ENCODE measurements around the gene MED25.

Gene MED25

DNA sequence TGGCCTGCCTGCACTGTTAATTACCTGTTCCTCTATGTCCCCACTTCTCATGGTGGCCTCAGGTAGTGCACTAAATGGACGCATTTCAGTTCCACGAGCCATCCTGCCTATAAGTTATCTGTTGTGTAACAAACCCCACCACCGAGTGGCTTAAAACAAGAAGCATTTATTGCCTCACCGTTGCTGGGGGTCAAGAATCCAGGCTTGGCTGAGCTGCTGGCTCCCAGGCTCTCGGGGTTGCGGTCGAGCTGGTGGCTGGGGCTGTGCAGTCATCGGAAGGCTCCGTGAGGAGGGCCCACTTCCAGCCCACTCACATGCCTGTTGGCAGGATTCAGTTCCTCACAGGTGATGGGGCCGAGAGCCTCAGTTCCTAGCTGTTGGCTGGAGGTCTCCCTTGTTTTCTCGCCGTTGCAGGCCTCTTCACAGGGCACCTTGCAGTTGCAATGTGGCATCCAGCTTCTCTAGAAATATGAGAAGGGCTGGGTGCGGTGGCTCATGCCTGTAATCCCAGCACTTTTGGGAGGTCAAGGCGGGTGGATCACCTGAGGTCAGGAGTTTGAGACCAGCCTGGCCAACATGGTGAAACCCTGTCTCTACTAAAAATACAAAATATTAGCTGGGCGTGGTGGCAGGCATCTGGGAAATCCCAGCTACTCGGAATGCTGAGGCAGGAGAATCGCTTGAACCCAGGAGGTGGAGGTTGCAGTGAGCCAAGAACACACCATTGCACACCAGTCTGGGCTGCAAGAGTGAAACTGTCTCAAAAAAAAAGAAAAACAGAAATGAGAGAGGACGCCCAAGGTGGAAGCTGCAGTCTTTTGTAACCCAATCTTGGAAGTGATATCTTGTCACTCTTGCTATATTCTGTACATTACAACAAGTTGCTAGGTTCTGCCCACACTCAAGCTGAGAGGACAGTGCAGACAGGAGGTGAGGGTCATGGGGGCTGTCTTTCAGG, 26.3 kb downstream of the MED25 start:
- no peak overlapping the region for H2AFZ ChIP-seq (ENCODE audit: low read depth, low read length)
- peaks cover 4% of the 10 kb centered on the region for H3K9me3 ChIP-seq (ENCODE audit: low read length)
- H3K27me3 ChIP-seq (ENCODE audit: insufficient read depth, low read length) = no peaks in the 10 kb centered on the region
- H3K4me1 ChIP-seq (ENCODE audit: insufficient read depth, low read length) = peaks cover 4% of the 10 kb centered on the region
- no peak overlapping the region for H3K4me3 ChIP-seq (ENCODE audit: low read length)
- H3K36me3 ChIP-seq (ENCODE audit: insufficient read depth, low read length) = peaks cover 19% of the 10 kb centered on the region

DNA sequence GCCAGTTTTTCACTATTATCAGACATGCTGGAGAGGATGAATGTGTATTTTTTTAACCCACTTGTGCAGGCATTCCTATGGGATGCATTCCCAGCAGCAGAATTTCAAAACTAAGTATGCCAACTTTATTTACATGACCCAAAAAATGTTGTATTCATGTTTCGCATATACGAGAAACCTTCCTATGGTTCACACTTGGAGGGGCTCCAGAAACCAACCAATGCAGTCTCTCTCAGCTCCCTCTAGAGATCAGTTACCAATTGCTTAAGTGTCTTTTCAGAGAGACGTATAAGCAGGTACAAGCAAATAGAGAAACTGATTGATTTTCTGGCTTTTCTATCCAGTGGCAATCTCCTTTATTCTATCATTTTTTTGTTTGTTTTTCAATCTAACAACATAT, 27.3 kb downstream of the MED25 start:
- peaks cover 4% of the 10 kb centered on the region for H3K9me3 ChIP-seq (ENCODE audit: low read length)

GRCh38 chr19:49846408-49846807, 28.3 kb downstream of the MED25 start:
- no peak overlapping the region for H2AFZ ChIP-seq (ENCODE audit: low read depth, low read length)
- no peaks in the 10 kb centered on the region for H3K27me3 ChIP-seq (ENCODE audit: insufficient read depth, low read length)
- peaks cover 4% of the 10 kb centered on the region for H3K4me1 ChIP-seq (ENCODE audit: insufficient read depth, low read length)
- no peak overlapping the region for H3K4me3 ChIP-seq (ENCODE audit: low read length)
- peaks cover 4% of the 10 kb centered on the region for H3K9me3 ChIP-seq (ENCODE audit: low read length)
- peaks cover 4% of the 10 kb centered on the region for H3K36me3 ChIP-seq (ENCODE audit: insufficient read depth, low read length)

More for the DNA sequence above, 27.3 kb downstream of the MED25 start:
- Histone ChIP-seq H3K4me3 (ENCODE audit: low read length) (no peak overlapping the region), H3K27me3 (ENCODE audit: insufficient read depth, low read length) (no peaks in the 10 kb centered on the region), H2AFZ (ENCODE audit: low read depth, low read length) (no peak overlapping the region), H3K36me3 (ENCODE audit: insufficient read depth, low read length) (peaks cover 11% of the 10 kb centered on the region), H3K4me1 (ENCODE audit: insufficient read depth, low read length) (peaks cover 6% of the 10 kb centered on the region)

DNA sequence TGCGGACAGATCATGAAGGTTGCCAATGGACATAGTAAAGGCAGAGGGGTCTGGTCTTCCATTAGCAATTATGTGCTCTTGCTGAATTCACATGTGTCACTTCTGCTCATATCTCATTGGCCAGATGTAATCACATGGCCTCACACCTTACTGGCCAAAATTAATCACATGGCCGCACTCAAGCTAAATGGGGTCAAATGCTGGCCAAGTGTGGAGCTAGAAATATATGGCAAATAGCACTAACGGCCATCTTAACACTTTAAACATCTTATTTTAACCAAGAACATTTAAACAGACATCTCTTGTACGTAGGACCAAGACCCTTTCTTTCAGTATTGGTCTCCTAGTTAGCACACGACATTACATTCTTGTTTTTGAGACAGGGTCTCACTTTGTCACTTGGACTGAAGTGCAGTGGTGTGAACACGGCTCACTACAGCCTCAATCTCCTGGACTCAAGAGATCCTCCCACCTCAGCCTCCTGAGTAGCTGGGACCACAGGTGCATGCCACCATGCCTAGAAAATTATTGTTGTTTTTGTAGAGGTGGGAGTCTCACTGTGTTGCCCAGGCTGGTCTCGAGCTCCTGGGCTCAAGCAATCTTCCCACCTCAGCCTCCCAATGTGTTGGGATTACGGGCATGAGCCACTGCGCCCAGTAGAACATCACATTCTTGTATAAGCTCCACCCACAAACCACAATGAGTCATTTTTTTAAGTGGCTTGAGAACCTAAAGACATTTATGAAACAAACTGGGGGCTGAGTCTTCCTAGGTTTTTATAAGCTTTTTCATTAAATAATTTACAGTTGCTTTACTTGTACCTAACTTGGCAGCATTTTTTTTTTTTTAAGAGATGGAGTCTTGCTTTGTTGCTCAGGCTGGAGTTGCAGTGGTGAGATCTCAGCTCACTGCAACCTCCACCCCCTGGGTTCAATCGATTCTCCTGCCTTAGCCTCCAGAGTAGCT, 29.9 kb downstream of the MED25 start:
- H2AFZ ChIP-seq (ENCODE audit: low read depth, low read length) = no peak overlapping the region
- H3K36me3 ChIP-seq (ENCODE audit: insufficient read depth, low read length) = peaks cover 12% of the 10 kb centered on the region
- H3K9me3 ChIP-seq (ENCODE audit: low read length) = peaks cover 4% of the 10 kb centered on the region
- peaks cover 16% of the 10 kb centered on the region for H3K4me1 ChIP-seq (ENCODE audit: insufficient read depth, low read length)
- H3K4me3 ChIP-seq (ENCODE audit: low read length) = no peak overlapping the region
- H3K27me3 ChIP-seq (ENCODE audit: insufficient read depth, low read length) = no peaks in the 10 kb centered on the region

- peaks cover 4% of the 10 kb centered on the region for H3K9me3 ChIP-seq (ENCODE audit: low read length)
- H2AFZ ChIP-seq (ENCODE audit: low read depth, low read length) = no peak overlapping the region
- H3K4me1 ChIP-seq (ENCODE audit: insufficient read depth, low read length) = peaks cover 18% of the 10 kb centered on the region
- H3K36me3 ChIP-seq (ENCODE audit: insufficient read depth, low read length) = peaks cover 15% of the 10 kb centered on the region
- no peaks in the 10 kb centered on the region for H3K27me3 ChIP-seq (ENCODE audit: insufficient read depth, low read length)
- H3K4me3 ChIP-seq (ENCODE audit: low read length) = no peak overlapping the region
Observed at GRCh38 chr19:49848938-49849337, 30.8 kb downstream of the MED25 start.

- Histone ChIP-seq H2AFZ (ENCODE audit: low read depth, low read length) (no peak overlapping the region), H3K9me3 (ENCODE audit: low read length) (peaks cover 4% of the 10 kb centered on the region), H3K4me1 (ENCODE audit: insufficient read depth, low read length) (peaks cover 18% of the 10 kb centered on the region), H3K27me3 (ENCODE audit: insufficient read depth, low read length) (no peaks in the 10 kb centered on the region), H3K36me3 (ENCODE audit: insufficient read depth, low read length) (peaks cover 22% of the 10 kb centered on the region), H3K4me3 (ENCODE audit: low read length) (peak overlapping the region; percentile 99)
Observed at GRCh38 chr19:49849433-49850220, 31.5 kb downstream of the MED25 start.

DNA sequence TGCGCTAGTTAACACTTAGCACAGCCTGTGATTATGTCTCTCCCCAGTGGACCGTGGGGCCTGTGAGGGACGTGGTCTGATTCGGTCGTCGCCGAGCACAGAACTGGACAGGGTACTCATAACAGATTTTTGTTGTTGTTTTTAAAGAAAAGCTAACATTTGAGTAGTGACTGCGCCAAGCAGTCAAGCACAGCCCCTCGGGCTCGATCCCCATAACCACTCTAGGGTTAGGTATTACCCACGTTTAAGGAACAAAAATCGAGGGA, 32.1 kb downstream of the MED25 start:
- Histone ChIP-seq H3K4me3 (ENCODE audit: low read length) (peak overlapping the region; percentile 99), H3K36me3 (ENCODE audit: insufficient read depth, low read length) (peaks cover 26% of the 10 kb centered on the region), H3K4me1 (ENCODE audit: insufficient read depth, low read length) (peaks cover 18% of the 10 kb centered on the region), H2AFZ (ENCODE audit: low read depth, low read length) (peak overlapping the region; percentile 96), H3K27me3 (ENCODE audit: insufficient read depth, low read length) (no peaks in the 10 kb centered on the region), H3K9me3 (ENCODE audit: low read length) (peaks cover 4% of the 10 kb centered on the region)

GRCh38 chr19:49850487-49851342, 32.6 kb downstream of the MED25 start, which contains the start of gene PTOV1:
TSS of gene PTOV1 (plus strand) at chr19:49851159.
- Histone ChIP-seq H3K36me3 (ENCODE audit: insufficient read depth, low read length) (peaks cover 31% of the 10 kb centered on the region), H2AFZ (ENCODE audit: low read depth, low read length) (peak within 1 kb of the TSS; percentile 96), H3K27me3 (ENCODE audit: insufficient read depth, low read length) (no peaks in the 10 kb centered on the region)

DNA sequence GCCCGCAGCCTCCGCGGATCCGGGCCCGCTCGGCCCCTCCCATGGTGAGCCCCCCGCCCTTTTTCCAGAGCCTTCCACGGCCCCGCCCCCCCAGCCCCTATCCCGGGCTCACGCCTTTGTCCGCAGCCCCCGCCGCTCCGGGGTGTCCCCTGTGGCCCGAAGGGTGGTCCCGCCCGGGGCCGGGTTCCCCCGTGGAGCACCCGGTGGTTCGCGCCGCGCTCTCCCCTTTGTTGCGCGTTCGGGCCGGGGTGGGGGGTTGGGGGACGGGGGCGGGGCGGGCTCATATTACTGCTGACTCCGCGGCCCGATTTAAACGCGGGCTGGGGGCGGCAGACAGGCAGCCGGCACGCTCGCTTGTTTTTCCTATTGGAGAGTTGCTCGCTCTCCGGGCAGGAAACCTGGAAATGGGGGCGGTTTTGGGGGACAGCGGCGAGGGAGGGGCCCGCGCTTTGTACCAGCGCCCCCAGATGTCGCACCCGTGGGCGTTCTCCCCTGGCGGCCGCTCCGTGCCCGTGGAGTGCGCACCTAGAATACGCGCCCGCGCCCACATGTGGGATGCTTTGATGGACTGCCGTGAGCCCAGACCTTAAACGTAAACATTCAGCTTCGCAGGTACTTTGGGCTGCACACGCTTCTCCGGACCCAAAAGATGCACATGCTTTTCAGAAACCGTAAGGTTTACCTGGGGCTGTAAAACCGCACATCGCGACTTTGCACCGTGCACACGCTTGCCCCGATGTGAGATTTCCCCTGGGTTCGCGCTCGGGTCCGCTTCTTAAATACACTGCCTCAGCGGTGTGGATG, 33.6 kb downstream of the MED25 start:
- peaks cover 18% of the 10 kb centered on the region for H3K4me1 ChIP-seq (ENCODE audit: insufficient read depth, low read length)
- H3K4me3 ChIP-seq (ENCODE audit: low read length) = peak overlapping the region; percentile 99
- no peaks in the 10 kb centered on the region for H3K27me3 ChIP-seq (ENCODE audit: insufficient read depth, low read length)
- H3K9me3 ChIP-seq (ENCODE audit: low read length) = peaks cover 4% of the 10 kb centered on the region
- no peak overlapping the region for H2AFZ ChIP-seq (ENCODE audit: low read depth, low read length)
- H3K36me3 ChIP-seq (ENCODE audit: insufficient read depth, low read length) = peaks cover 40% of the 10 kb centered on the region

More at GRCh38 chr19:49850487-49851342, 32.6 kb downstream of the MED25 start, which contains the start of gene PTOV1:
- Histone ChIP-seq H3K9me3 (ENCODE audit: low read length) (peaks cover 4% of the 10 kb centered on the region), H3K4me1 (ENCODE audit: insufficient read depth, low read length) (peaks cover 18% of the 10 kb centered on the region), H3K4me3 (ENCODE audit: low read length) (peak within 1 kb of the TSS; percentile 99)

DNA sequence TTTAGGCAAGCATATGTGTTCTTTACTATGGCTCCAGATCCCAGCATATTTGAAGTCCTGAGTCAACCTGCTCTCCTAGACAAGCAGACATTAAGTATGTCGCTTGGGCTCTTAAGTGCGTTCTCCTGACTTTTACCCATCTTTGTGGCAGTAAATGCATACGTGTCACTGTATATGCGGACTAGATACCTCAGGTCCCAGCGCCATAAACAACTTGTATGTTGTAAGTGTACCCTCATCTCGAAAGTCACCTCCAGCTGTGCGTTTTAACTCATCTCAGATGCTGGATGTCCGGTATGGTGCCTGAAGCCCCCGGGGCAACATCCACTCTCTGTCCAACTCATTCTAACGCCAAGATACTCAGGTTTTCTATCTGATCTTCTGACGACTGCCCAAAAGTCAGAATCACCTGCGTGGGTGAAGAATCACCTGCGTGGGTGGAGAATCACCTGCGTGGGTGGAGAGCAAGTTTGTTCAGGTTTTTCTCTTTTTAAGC, 34.6 kb downstream of the MED25 start:
- Histone ChIP-seq H3K9me3 (ENCODE audit: low read length) (peaks cover 4% of the 10 kb centered on the region), H3K27me3 (ENCODE audit: insufficient read depth, low read length) (no peaks in the 10 kb centered on the region), H3K4me3 (ENCODE audit: low read length) (peak overlapping the region; percentile 99), H2AFZ (ENCODE audit: low read depth, low read length) (no peak overlapping the region), H3K36me3 (ENCODE audit: insufficient read depth, low read length) (peaks cover 50% of the 10 kb centered on the region), H3K4me1 (ENCODE audit: insufficient read depth, low read length) (peaks cover 18% of the 10 kb centered on the region)

DNA sequence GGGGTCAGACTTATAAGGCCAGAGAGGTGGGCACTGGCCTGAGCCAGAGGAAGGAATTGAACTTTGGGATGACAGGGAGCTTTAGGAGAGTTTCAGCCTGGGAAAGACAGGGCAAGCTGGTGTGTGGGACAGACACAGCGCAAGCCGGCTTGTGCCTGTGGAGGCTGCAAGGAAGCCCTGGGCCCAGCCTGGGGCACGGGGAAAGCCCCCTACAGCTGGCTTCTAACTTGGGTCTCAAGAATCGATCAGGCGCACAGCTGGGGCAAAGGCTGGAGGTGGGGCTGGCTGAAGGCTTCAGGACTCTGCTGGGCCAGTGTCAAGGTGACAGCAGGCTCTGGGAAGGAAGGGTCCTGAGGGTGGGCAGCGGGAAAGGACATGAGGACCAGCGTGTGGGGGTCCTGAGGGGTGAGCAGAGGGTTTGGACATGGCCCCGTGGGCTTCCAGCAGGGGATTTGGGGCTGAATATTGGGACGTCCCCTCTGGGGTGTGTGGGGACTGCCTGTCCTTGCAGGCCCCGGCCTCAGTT, 35.8 kb downstream of the MED25 start:
- no peak overlapping the region for H2AFZ ChIP-seq (ENCODE audit: low read depth, low read length)
- peaks cover 3% of the 10 kb centered on the region for H3K9me3 ChIP-seq (ENCODE audit: low read length)
- peaks cover 18% of the 10 kb centered on the region for H3K4me1 ChIP-seq (ENCODE audit: insufficient read depth, low read length)
- no peak overlapping the region for H3K4me3 ChIP-seq (ENCODE audit: low read length)
- H3K27me3 ChIP-seq (ENCODE audit: insufficient read depth, low read length) = no peaks in the 10 kb centered on the region
- H3K36me3 ChIP-seq (ENCODE audit: insufficient read depth, low read length) = peaks cover 61% of the 10 kb centered on the region

Measured in neuron (in vitro differentiated cells).